A673 (cell line): ENCODE results near the gene CDIPT. TPM values are rescaled to one million over a fixed set of nuclear protein-coding genes. Genes with fewer than 3 reads are reported as not detected.
A peak's percentile ranks its signal among the peaks of the same experiment; 100 is the strongest.

Experiments
- BruUV-seq: library from RNA; stranded (reverse); fragments of 400-500 nt; replicated peaks from 2 replicates; lab custom pipeline; 2021; lab: Mats Ljungman, UMichigan
- CTCF ChIA-PET: fragments of 300-600 bp; sonication (Branson Sonifier 250); formaldehyde crosslinking; loops from one replicate; lab custom pipeline; 2022; ENCODE audit warnings: antibody characterized with exemption; lab: Charles Lee
- POLR2A ChIA-PET: fragments of 300-600 bp; sonication (Branson Sonifier 250); formaldehyde crosslinking; loops from one replicate; lab custom pipeline; 2022; ENCODE audit warnings: antibody characterized with exemption; ENCODE audit not compliant: low non-redundant PET; lab: Charles Lee
- DNase-seq: peaks from one replicate; pipeline ENCODE4 v3.0.0-alpha.2; 2015; ENCODE audit warnings: low spot score
- H3K27ac ChIP-seq: fragments of 200-600 bp; sonication (generic); 2 replicates; pipeline ENCODE4 v1.5.1; 2016; ENCODE audit warnings: mixed run types, low read depth, mild to moderate bottlenecking, mixed read lengths, antibody characterized with exemption, low read length; ENCODE audit not compliant: poor library complexity, severe bottlenecking
- H3K27me3 ChIP-seq: fragments of 200-600 bp; sonication (generic); replicated peaks from 2 replicates; pipeline ENCODE4 v1.6.1; 2017; ENCODE audit warnings: mixed run types, low read depth, mild to moderate bottlenecking, mixed read lengths, antibody characterized with exemption, low read length; ENCODE audit not compliant: insufficient read depth, poor library complexity
- H3K36me3 ChIP-seq: fragments of 200-600 bp; sonication (generic); 2 replicates; pipeline ENCODE4 v1.6.1; 2016; ENCODE audit warnings: mixed run types, mild to moderate bottlenecking, mixed read lengths, antibody characterized with exemption, low read length; ENCODE audit not compliant: insufficient read depth, poor library complexity, severe bottlenecking
- H3K4me1 ChIP-seq: fragments of 200-600 bp; sonication (generic); 2 replicates; pipeline ENCODE4 v1.6.1; 2017; ENCODE audit warnings: mixed run types, mild to moderate bottlenecking, mixed read lengths, antibody characterized with exemption, low read length; ENCODE audit not compliant: insufficient read depth, poor library complexity, severe bottlenecking
- H3K4me3 ChIP-seq: fragments of 200-600 bp; sonication (generic); 2 replicates; pipeline ENCODE4 v1.5.1; 2016; ENCODE audit warnings: low read depth, mixed run types, mild to moderate bottlenecking, mixed read lengths, low read length; ENCODE audit not compliant: poor library complexity, severe bottlenecking
- H3K9me3 ChIP-seq: fragments of 200-600 bp; sonication (generic); 2 replicates; pipeline ENCODE4 v1.6.1; 2016; ENCODE audit warnings: mixed run types, low read depth, mild to moderate bottlenecking, mixed read lengths, antibody characterized with exemption, low read length; ENCODE audit not compliant: poor library complexity, severe bottlenecking
- CTCF ChIP-seq: fragments of 300-800, 200-600 bp; sonication (generic); conservative IDR thresholded peaks from 2 replicates; pipeline ENCODE4 v1.5.1; 2017; ENCODE audit warnings: low read depth, mild to moderate bottlenecking, antibody characterized with exemption, low read length, moderate library complexity, mixed read lengths
- EZH2 ChIP-seq: fragments of 200-600 bp; sonication (generic); IDR thresholded peaks from 2 replicates; pipeline ENCODE4 v1.6.1; 2017; ENCODE audit warnings: borderline replicate concordance, low read depth, mild to moderate bottlenecking, mixed read lengths, antibody characterized with exemption, low read length; ENCODE audit not compliant: poor library complexity, severe bottlenecking
- intact Hi-C: fragments of 100-400 bp; cut with micrococcal nuclease; formaldehyde crosslinking; loops from one replicate; pipeline ENCODE4 v1.10.0; 2022; ENCODE audit not compliant: unreplicated experiment
- total RNA-seq: library from RNA; stranded (reverse); gene quantifications from 2 replicates; pipeline ENCODE4 v1.2.3, GENCODE V29; 2021

The CDIPT gene
- total RNA-seq, 1 experiment from 2014 or later: 51.7 TPM

GRCh38 chr16:29852654-29853053, 10.4 kb downstream of the CDIPT start:
- Histone ChIP-seq H3K27ac (peak overlapping the region; percentile 38), H3K4me3 (no peak overlapping the region), H3K9me3 (no peaks in the 10 kb centered on the region), H3K4me1 (peaks cover 4% of the 10 kb centered on the region), H3K36me3 (no peaks in the 10 kb centered on the region), H3K27me3 (no peaks in the 10 kb centered on the region)
- peak; percentile 92 for DNase-seq
- CTCF ChIA-PET: interaction anchor here (0.6 to 0.7 kb wide), 3 partner anchors 76 to 1320 kb away, joined by 4 to 9 read pairs (median 6); no protein-coding TSS in a partner anchor
- BruUV-seq: no TSS peak
- intact Hi-C loops: no loop called here
- POLR2A ChIA-PET: interaction anchor here (0.5 to 0.6 kb wide), 2 partner anchors 9 to 677 kb away, joined by 3 to 4 read pairs; no protein-coding TSS in a partner anchor
- TF ChIP-seq EZH2: no peak
- no peak for TF ChIP-seq CTCF

GRCh38 chr16:29850998-29851397, 12.0 kb downstream of the CDIPT start:
- CTCF ChIA-PET: interaction anchor here (0.7 kb wide), 1 partner anchor 15 kb away, joined by 5 read pairs; no protein-coding TSS in a partner anchor
- Histone ChIP-seq H3K27ac (no peak overlapping the region), H3K27me3 (no peaks in the 10 kb centered on the region), H3K36me3 (no peaks in the 10 kb centered on the region), H3K4me1 (peaks cover 4% of the 10 kb centered on the region), H3K4me3 (no peak overlapping the region), H3K9me3 (no peaks in the 10 kb centered on the region)
- TF ChIP-seq CTCF (no peak), EZH2 (no peak)
- POLR2A ChIA-PET: no interaction called here
- no peak for DNase-seq
- intact Hi-C loops: no loop called here
- BruUV-seq: no TSS peak

- intact Hi-C loops: no loop called here
- Histone ChIP-seq H3K4me3 (no peak overlapping the region), H3K36me3 (no peaks in the 10 kb centered on the region), H3K27me3 (no peaks in the 10 kb centered on the region), H3K9me3 (no peaks in the 10 kb centered on the region), H3K27ac (no peak overlapping the region), H3K4me1 (peaks cover 4% of the 10 kb centered on the region)
- CTCF ChIA-PET: interaction anchor here (0.6 to 1.5 kb wide), 3 partner anchors 29 to 50 kb away, joined by 3 to 4 read pairs (median 3); partner anchors contain the start of gene SEZ6L2
- peak; percentile 34 for DNase-seq
- POLR2A ChIA-PET: interaction anchor here (0.6 kb wide), 1 partner anchor 22 kb away, joined by 5 read pairs; no protein-coding TSS in a partner anchor
- BruUV-seq: no TSS peak
- TF ChIP-seq CTCF: no peak
- TF ChIP-seq EZH2: no peak
These were observed 13.5 kb downstream of the CDIPT start for GRCh38 chr16:29849505-29849904.
